ENCODE data around the gene KCNRG.
"Not testable (repeated sequence)": the region's sequence is repeated elsewhere in the genome, so short reads cannot be mapped to it uniquely, and the experiment has no call there.

The KCNRG gene

GRCh38 chr13:49980266-49980665 is 35.0 kb upstream of the KCNRG start:
- FAIRE-seq = no peak
- TF ChIP-seq CTCF (IDR thresholded peaks at IDR 0.05; ENCODE audit: insufficient read depth, missing control alignments) = no peak
- DNase-seq (ENCODE audit: insufficient read length, low spot score) = no peak

- FAIRE-seq = no peak
Observed at GRCh38 chr13:49985129-49985528, 30.1 kb upstream of the KCNRG start.

GRCh38 chr13:49986471-49986870 is 28.8 kb upstream of the KCNRG start:
- FAIRE-seq (no peak), DNase-seq (ENCODE audit: insufficient read length, low spot score) (no peak)
- no peak for TF ChIP-seq CTCF (IDR thresholded peaks at IDR 0.05; ENCODE audit: insufficient read depth, missing control alignments)

More at GRCh38 chr13:49985129-49985528, 30.1 kb upstream of the KCNRG start:
- no peak for DNase-seq (ENCODE audit: insufficient read length, low spot score)
- TF ChIP-seq CTCF (IDR thresholded peaks at IDR 0.05; ENCODE audit: insufficient read depth, missing control alignments) = no peak

GRCh38 chr13:49990612-49991011 is 24.6 kb upstream of the KCNRG start:
- not testable (repeated sequence) for FAIRE-seq; DNase-seq (ENCODE audit: insufficient read length, low spot score)

- no peak for FAIRE-seq
- TF ChIP-seq CTCF (IDR thresholded peaks at IDR 0.05; ENCODE audit: insufficient read depth, missing control alignments) = no peak
- no peak for DNase-seq (ENCODE audit: insufficient read length, low spot score)
Observed at GRCh38 chr13:49993111-49993510, 22.1 kb upstream of the KCNRG start.

GRCh38 chr13:49993666-49994065 is 21.6 kb upstream of the KCNRG start:
- no peak for TF ChIP-seq CTCF (IDR thresholded peaks at IDR 0.05; ENCODE audit: insufficient read depth, missing control alignments)
- FAIRE-seq (no peak), DNase-seq (ENCODE audit: insufficient read length, low spot score) (no peak)

GRCh38 chr13:49995625-49996101 is 19.6 kb upstream of the KCNRG start:
- no peak for TF ChIP-seq CTCF (IDR thresholded peaks at IDR 0.05; ENCODE audit: insufficient read depth, missing control alignments)
- DNase-seq (ENCODE audit: insufficient read length, low spot score) = no peak
- FAIRE-seq = no peak

Data from D721Med (cell line).